HCT116 (cell line): Measurements from ENCODE around the gene IPO11. TPM values are rescaled to one million over a fixed set of nuclear protein-coding genes. Genes with fewer than 3 reads are reported as not detected.

Source experiments
- ATAC-seq: fragments of 200-7000 bp; cut with Tn5 transposase; 2 replicates; pipeline ENCODE4 v1.9.1; 2020; ENCODE audit warnings: mild to moderate bottlenecking, moderate library complexity
- BruUV-seq: library from RNA; stranded (reverse); fragments of 400-500 nt; replicated peaks from 2 replicates; lab custom pipeline; 2021; lab: Mats Ljungman, UMichigan
- CTCF ChIA-PET: fragments of 300-600 bp; sonication (Branson Sonifier 250); formaldehyde crosslinking; loops from one replicate; lab custom pipeline; 2021; ENCODE audit warnings: antibody characterized with exemption; lab: Charles Lee
- POLR2A ChIA-PET: fragments of 300-600, 350-600 bp; sonication (Branson Sonifier 250); formaldehyde crosslinking; loops from one replicate; lab custom pipeline; 2021; ENCODE audit warnings: antibody characterized with exemption; lab: Charles Lee
- RAD21 ChIA-PET, 2 experiments: fragments of 300-600 bp; sonication (Branson Sonifier 250); formaldehyde crosslinking; loops; one replicate each; lab custom pipeline; 2023; ENCODE audit warnings: low total read pairs in 2 of 2; ENCODE audit not compliant: uncharacterized antibody in 2 of 2, unreplicated experiment in 2 of 2, low non-redundant PET in 1 of 2; lab: Charles Lee
- DNase-seq: peaks from one replicate; pipeline ENCODE4 v3.0.0-alpha.2; 2010; ENCODE audit warnings: low read depth, low spot score
- H2AFZ ChIP-seq: fragments of 200-600 bp; shearing (Covaris generic), sonication (generic); 2 replicates; pipeline ENCODE4 v1.6.1; 2017; ENCODE audit warnings: low read depth, mixed run types, mixed read lengths, antibody characterized with exemption, low read length; ENCODE audit not compliant: poor library complexity, severe bottlenecking
- H3K27ac ChIP-seq: 2 replicates; pipeline ENCODE4 v1.5.1; 2012; ENCODE audit warnings: low read depth, low read length
- H3K27me3 ChIP-seq: fragments of 200-600 bp; sonication (generic); 2 replicates; pipeline ENCODE4 v1.6.1; 2016; ENCODE audit warnings: mixed run types, low read length, mixed read lengths; ENCODE audit not compliant: insufficient read depth
- H3K36me3 ChIP-seq, 2 experiments: fragments of 200-500 bp in 1 of 2; fragments of 200-600 bp in 1 of 2; sonication (Bioruptor generic) in 1 of 2; sonication (generic) in 1 of 2; 2 replicates each; pipeline versions ENCODE4 v1.5.1 to v1.6.1; 2014 to 2016; ENCODE audit warnings: low read length in 2 of 2, inconsistent platforms in 1 of 2, mixed read lengths in 1 of 2, mixed run types in 1 of 2; ENCODE audit not compliant: insufficient read depth in 2 of 2, control insufficient read depth in 1 of 2
- H3K4me1 ChIP-seq, 2 experiments: fragments of 200-600 bp in 1 of 2; sonication (generic) in 1 of 2; 2 replicates each; pipeline versions ENCODE4 v1.5.1 to v1.6.1; 2012 to 2017; ENCODE audit warnings: low read length in 2 of 2, inconsistent platforms in 1 of 2, mild to moderate bottlenecking in 1 of 2, mixed read lengths in 1 of 2, mixed run types in 1 of 2, moderate library complexity in 1 of 2; ENCODE audit not compliant: insufficient read depth in 2 of 2, control insufficient read depth in 1 of 2
- H3K4me2 ChIP-seq: fragments of 200-600 bp; sonication (generic); 2 replicates; pipeline ENCODE4 v1.6.1; 2017; ENCODE audit warnings: mixed run types, low read length, mixed read lengths
- H3K4me3 ChIP-seq, 2 experiments: fragments of 200-600 bp in 1 of 2; sonication (generic) in 1 of 2; replicated peaks in 1 of 2; 2 replicates each; pipeline ENCODE4 v1.5.1; 2011 to 2016; ENCODE audit warnings: low read length in 2 of 2, control low read depth in 1 of 2, low read depth in 1 of 2, mild to moderate bottlenecking in 1 of 2, mixed read lengths in 1 of 2, mixed run types in 1 of 2
- H3K79me2 ChIP-seq: fragments of 200-600 bp; sonication (generic); 2 replicates; pipeline ENCODE4 v1.6.1; 2017; ENCODE audit warnings: mild to moderate bottlenecking, mixed run types, low read length, moderate library complexity, mixed read lengths; ENCODE audit not compliant: insufficient read depth
- H3K9ac ChIP-seq: fragments of 200-600 bp; sonication (generic); 2 replicates; pipeline ENCODE4 v1.6.1; 2016; ENCODE audit warnings: low read length, mixed read lengths
- H3K9me2 ChIP-seq: fragments of 200-600 bp; sonication (generic), shearing (Covaris generic); 2 replicates; pipeline ENCODE4 v1.6.1; 2017; ENCODE audit warnings: mixed run types, mild to moderate bottlenecking, moderate library complexity; ENCODE audit not compliant: insufficient read depth
- H3K9me3 ChIP-seq, 2 experiments: fragments of 200-500 bp in 1 of 2; fragments of 200-600 bp in 1 of 2; sonication (Bioruptor generic) in 1 of 2; sonication (generic) in 1 of 2; 2 replicates each; pipeline ENCODE4 v1.6.1; 2014 to 2017; ENCODE audit warnings: low read length in 2 of 2, mixed read lengths in 2 of 2, inconsistent platforms in 1 of 2, low read depth in 1 of 2, mild to moderate bottlenecking in 1 of 2, mixed run types in 1 of 2, moderate library complexity in 1 of 2; ENCODE audit not compliant: control insufficient read depth in 1 of 2, insufficient read depth in 1 of 2
- H4K20me1 ChIP-seq: fragments of 200-600 bp; sonication (generic), shearing (Covaris generic); 2 replicates; pipeline ENCODE4 v1.6.1; 2017; ENCODE audit warnings: mixed run types, mild to moderate bottlenecking, moderate library complexity; ENCODE audit not compliant: insufficient read depth
- CBX3 ChIP-seq: IDR thresholded peaks from 2 replicates; pipeline ENCODE4 v1.6.1; 2012; ENCODE audit warnings: low read depth
- EGR1 ChIP-seq: IDR thresholded peaks from 2 replicates; pipeline ENCODE4 v1.6.1; 2012; ENCODE audit warnings: low read depth
- ELF1 ChIP-seq: IDR thresholded peaks from 2 replicates; pipeline ENCODE4 v1.6.1; 2012; ENCODE audit warnings: low read depth, borderline replicate concordance
- EZH2phosphoT487 ChIP-seq: fragments of 200-600 bp; IDR thresholded peaks from 2 replicates; pipeline ENCODE4 v1.6.1; 2018; ENCODE audit warnings: antibody characterized with exemption, borderline replicate concordance
- FOSL1 ChIP-seq: IDR thresholded peaks from 2 replicates; pipeline ENCODE4 v1.6.1; 2012; ENCODE audit warnings: low read depth
- POLR2A ChIP-seq: IDR thresholded peaks from 2 replicates; pipeline ENCODE4 v1.7.0; 2011; ENCODE audit warnings: borderline replicate concordance; ENCODE audit not compliant: insufficient read depth, insufficient read length; ENCODE audit errors: extremely low read depth
- POLR2AphosphoS5 ChIP-seq: IDR thresholded peaks from 2 replicates; pipeline ENCODE4 v1.6.1; 2011; ENCODE audit warnings: mild to moderate bottlenecking, low read depth, low read length, moderate library complexity
- RAD21 ChIP-seq: IDR thresholded peaks from 2 replicates; pipeline ENCODE4 v1.6.1; 2012; ENCODE audit warnings: low read depth, mild to moderate bottlenecking
- SIN3A ChIP-seq: IDR thresholded peaks from 2 replicates; pipeline ENCODE4 v1.6.1; 2012; ENCODE audit warnings: low read depth
- SP1 ChIP-seq: IDR thresholded peaks from 2 replicates; pipeline ENCODE4 v1.6.1; 2012; ENCODE audit warnings: low read depth
- SRF ChIP-seq: IDR thresholded peaks from 2 replicates; pipeline ENCODE4 v1.6.1; 2012; ENCODE audit warnings: low read depth
- TCF7L2 ChIP-seq: IDR thresholded peaks from 2 replicates; pipeline ENCODE4 v1.7.0; 2011; ENCODE audit warnings: borderline replicate concordance, inconsistent platforms; ENCODE audit not compliant: insufficient read depth, insufficient read length; ENCODE audit errors: extremely low read depth
- ZBTB33 ChIP-seq: IDR thresholded peaks from 2 replicates; pipeline ENCODE4 v1.6.1; 2011; ENCODE audit warnings: mild to moderate bottlenecking, low read length, moderate library complexity; ENCODE audit not compliant: insufficient replicate concordance; ENCODE audit errors: extremely low read depth
- ZFX ChIP-seq: fragments of 450-650 bp; IDR thresholded peaks from 2 replicates; pipeline ENCODE4 v1.6.1; 2017
- intact Hi-C: fragments of 100-400 bp; cut with micrococcal nuclease; formaldehyde crosslinking; loops from 2 replicates; pipeline ENCODE4 v1.10.0; 2022
- total RNA-seq: library from RNA; stranded (reverse); gene quantifications from one replicate; pipeline ENCODE4 v1.2.1, GENCODE V29; 2021; ENCODE audit not compliant: unreplicated experiment
- TF ChIP-seq, protein P1 (sequence below): IDR thresholded peaks from 2 replicates; pipeline ENCODE4 v1.6.1; 2012; ENCODE audit warnings: low read depth
- TF ChIP-seq, protein P2 (sequence below): IDR thresholded peaks from 2 replicates; pipeline ENCODE4 v1.6.1; 2012
- TF ChIP-seq, protein P3 (sequence below), 3 experiments: fragments of 200-600 bp in 1 of 3; sonication (generic) in 1 of 3; IDR thresholded peaks in 2 of 3; conservative IDR thresholded peaks in 1 of 3; 2 replicates each; pipeline ENCODE4 v1.5.1; 2012 to 2017; ENCODE audit warnings: low read depth in 2 of 3, low read length in 2 of 3, antibody characterized with exemption in 1 of 3, borderline replicate concordance in 1 of 3, control low read depth in 1 of 3, mild to moderate bottlenecking in 1 of 3, mixed read lengths in 1 of 3, mixed run types in 1 of 3, moderate library complexity in 1 of 3; ENCODE audit not compliant: insufficient read depth in 1 of 3

IPO11 gene
- total RNA-seq, 1 experiment from 2014 or later: 55.1 TPM

- no peak overlapping the region for H3K4me2 ChIP-seq
- no peaks in the 10 kb centered on the region for H3K9me3 ChIP-seq
- no peaks in the 10 kb centered on the region for H4K20me1 ChIP-seq
- TF ChIP-seq, protein P1, sequence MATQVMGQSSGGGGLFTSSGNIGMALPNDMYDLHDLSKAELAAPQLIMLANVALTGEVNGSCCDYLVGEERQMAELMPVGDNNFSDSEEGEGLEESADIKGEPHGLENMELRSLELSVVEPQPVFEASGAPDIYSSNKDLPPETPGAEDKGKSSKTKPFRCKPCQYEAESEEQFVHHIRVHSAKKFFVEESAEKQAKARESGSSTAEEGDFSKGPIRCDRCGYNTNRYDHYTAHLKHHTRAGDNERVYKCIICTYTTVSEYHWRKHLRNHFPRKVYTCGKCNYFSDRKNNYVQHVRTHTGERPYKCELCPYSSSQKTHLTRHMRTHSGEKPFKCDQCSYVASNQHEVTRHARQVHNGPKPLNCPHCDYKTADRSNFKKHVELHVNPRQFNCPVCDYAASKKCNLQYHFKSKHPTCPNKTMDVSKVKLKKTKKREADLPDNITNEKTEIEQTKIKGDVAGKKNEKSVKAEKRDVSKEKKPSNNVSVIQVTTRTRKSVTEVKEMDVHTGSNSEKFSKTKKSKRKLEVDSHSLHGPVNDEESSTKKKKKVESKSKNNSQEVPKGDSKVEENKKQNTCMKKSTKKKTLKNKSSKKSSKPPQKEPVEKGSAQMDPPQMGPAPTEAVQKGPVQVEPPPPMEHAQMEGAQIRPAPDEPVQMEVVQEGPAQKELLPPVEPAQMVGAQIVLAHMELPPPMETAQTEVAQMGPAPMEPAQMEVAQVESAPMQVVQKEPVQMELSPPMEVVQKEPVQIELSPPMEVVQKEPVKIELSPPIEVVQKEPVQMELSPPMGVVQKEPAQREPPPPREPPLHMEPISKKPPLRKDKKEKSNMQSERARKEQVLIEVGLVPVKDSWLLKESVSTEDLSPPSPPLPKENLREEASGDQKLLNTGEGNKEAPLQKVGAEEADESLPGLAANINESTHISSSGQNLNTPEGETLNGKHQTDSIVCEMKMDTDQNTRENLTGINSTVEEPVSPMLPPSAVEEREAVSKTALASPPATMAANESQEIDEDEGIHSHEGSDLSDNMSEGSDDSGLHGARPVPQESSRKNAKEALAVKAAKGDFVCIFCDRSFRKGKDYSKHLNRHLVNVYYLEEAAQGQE: no peak
- no peak for TF ChIP-seq POLR2A
- no peak for TF ChIP-seq RAD21
- TF ChIP-seq SIN3A: no peak
- TF ChIP-seq TCF7L2: no peak
- no peak for TF ChIP-seq EGR1
- TF ChIP-seq, protein P2, sequence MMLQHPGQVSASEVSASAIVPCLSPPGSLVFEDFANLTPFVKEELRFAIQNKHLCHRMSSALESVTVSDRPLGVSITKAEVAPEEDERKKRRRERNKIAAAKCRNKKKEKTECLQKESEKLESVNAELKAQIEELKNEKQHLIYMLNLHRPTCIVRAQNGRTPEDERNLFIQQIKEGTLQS: no peak
- TF ChIP-seq POLR2AphosphoS5: no peak
- TF ChIP-seq ZFX: no peak
- TF ChIP-seq ZBTB33: no peak
- no peak for TF ChIP-seq SRF
- no peak for TF ChIP-seq EZH2phosphoT487
- TF ChIP-seq SP1: no peak
- no peak for TF ChIP-seq CBX3
- TF ChIP-seq, protein P3, sequence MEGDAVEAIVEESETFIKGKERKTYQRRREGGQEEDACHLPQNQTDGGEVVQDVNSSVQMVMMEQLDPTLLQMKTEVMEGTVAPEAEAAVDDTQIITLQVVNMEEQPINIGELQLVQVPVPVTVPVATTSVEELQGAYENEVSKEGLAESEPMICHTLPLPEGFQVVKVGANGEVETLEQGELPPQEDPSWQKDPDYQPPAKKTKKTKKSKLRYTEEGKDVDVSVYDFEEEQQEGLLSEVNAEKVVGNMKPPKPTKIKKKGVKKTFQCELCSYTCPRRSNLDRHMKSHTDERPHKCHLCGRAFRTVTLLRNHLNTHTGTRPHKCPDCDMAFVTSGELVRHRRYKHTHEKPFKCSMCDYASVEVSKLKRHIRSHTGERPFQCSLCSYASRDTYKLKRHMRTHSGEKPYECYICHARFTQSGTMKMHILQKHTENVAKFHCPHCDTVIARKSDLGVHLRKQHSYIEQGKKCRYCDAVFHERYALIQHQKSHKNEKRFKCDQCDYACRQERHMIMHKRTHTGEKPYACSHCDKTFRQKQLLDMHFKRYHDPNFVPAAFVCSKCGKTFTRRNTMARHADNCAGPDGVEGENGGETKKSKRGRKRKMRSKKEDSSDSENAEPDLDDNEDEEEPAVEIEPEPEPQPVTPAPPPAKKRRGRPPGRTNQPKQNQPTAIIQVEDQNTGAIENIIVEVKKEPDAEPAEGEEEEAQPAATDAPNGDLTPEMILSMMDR (IDR thresholded peaks at IDR 0.05 in 2 of 3, conservative IDR thresholded peaks at IDR 0.05 in 1 of 3; ENCODE audit: borderline replicate concordance in 1 of 3, insufficient read depth in 1 of 3, low read depth in 2 of 3, low read length in 2 of 3): no peak
- TF ChIP-seq FOSL1: no peak
- TF ChIP-seq ELF1: no peak
- RAD21 ChIA-PET: no interaction called here
- H3K4me1 ChIP-seq: no peaks in the 10 kb centered on the region
- no peak for ATAC-seq
- no peaks in the 10 kb centered on the region for H3K27me3 ChIP-seq
- CTCF ChIA-PET: no interaction called here
- DNase-seq: no peak
- H3K4me3 ChIP-seq: no peak overlapping the region
- intact Hi-C loops: no loop called here
- no peak overlapping the region for H2AFZ ChIP-seq
- BruUV-seq: no TSS peak
- H3K36me3 ChIP-seq: peaks cover 0 to 12% of the 10 kb centered on the region in 2 experiments; a peak in 2 of 4 replicates
- H3K27ac ChIP-seq: no peak overlapping the region
- H3K79me2 ChIP-seq: no peaks in the 10 kb centered on the region
- POLR2A ChIA-PET: no interaction called here
- no peak overlapping the region for H3K9ac ChIP-seq
- H3K9me2 ChIP-seq: no peaks in the 10 kb centered on the region
Observed at GRCh38 chr5:62627121-62627520, 214.6 kb downstream of the IPO11 start.
